ENCODE measurements around the gene SOBP. TPM values are rescaled to one million over a fixed set of nuclear protein-coding genes. Genes with fewer than 3 reads are reported as not detected.
A peak's percentile ranks its signal among the peaks of the same experiment; 100 is the strongest.

SOBP gene
- total RNA-seq, 2 donors from 2014 or later, result 1.5 to 1.9 TPM

DNA sequence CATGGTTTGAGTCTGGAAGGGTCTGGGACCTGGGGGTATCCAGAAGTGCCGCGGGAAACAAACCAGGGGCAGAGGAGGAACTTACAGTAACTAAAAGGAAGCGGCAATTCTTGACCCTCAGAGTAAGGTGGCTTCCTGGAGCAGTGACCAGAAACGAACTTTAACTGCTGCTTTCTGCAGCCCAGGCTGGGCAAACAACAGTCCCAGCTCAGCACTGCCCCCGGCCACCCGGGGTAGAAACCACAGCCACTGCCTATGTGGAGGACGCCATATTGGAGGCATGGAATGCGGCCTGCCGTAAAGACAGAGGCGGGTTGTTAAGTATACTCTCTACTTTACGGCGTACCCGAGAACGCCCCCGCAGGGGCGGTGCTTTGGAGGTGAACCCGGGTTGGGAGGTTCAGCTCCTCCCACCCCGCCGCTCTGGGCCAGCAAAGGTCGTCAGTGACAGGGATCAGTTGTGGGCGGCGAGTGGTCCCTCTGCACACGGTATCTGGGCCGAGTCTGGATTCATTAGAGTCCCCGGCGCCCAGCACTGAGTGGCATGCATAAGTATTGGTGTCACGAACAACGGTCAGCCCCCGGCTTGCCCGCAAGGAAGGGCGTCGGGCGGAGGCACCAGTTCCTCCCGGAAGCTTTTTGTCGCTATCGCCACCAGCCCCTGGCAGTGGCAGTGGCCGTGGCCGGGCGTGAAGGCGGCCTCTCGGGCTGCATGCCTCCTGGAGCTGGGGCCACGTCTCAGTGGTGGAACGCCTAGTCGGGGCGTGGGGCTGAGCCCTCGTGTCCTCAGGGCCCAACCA lies 30.4 kb upstream of the SOBP start, which contains the start of gene PDSS2:
Gene PDSS2, minus strand, starts transcription at position 282 of the 800 bp plus-strand sequence. Its CDS starts 279 bp downstream, at position 3.
- no peaks in the 10 kb centered on the region for H3K9me3 Mint-ChIP-seq
- Histone ChIP-seq H3K9ac (ENCODE audit: extremely low read depth, low read length, poor library complexity, severe bottlenecking) (peak within 1 kb of the TSS; percentile 84), H3K27me3 (ENCODE audit: control insufficient read depth, insufficient read depth, low read length, poor library complexity, severe bottlenecking) (no peaks in the 10 kb centered on the region), H3K9me3 (ENCODE audit: control insufficient read depth, low read length) (no peaks in the 10 kb centered on the region), H3K27ac (ENCODE audit: low read depth, low read length) (peak within 1 kb of the TSS; percentile 74), H3K4me1 (ENCODE audit: control insufficient read depth, insufficient read depth, low read length) (no peaks in the 10 kb centered on the region), H3K36me3 (ENCODE audit: control insufficient read depth, insufficient read depth, low read length) (no peaks in the 10 kb centered on the region), H3K4me3 (ENCODE audit: low read length) (peak within 1 kb of the TSS; percentile 99)
- H3K27ac Mint-ChIP-seq, result peak within 1 kb of the TSS; percentile 96
- TF ChIP-seq CTCF (conservative IDR thresholded peaks at IDR 0.05), result peak; percentile 82
- peak; percentile 100 for DNase-seq
- peaks cover 4% of the 10 kb centered on the region for H3K4me1 Mint-ChIP-seq
- H3K27me3 Mint-ChIP-seq (ENCODE audit: insufficient read depth), result no peaks in the 10 kb centered on the region
- H3K4me3 Mint-ChIP-seq, result peak within 1 kb of the TSS; percentile 95
- 2 to 3% methylated on average over 22 to 46 of the region's 46 CpGs for WGBS, 2 experiments (ENCODE audit: insufficient coverage in 1 of 2, insufficient read length in 1 of 2)
- H3K36me3 Mint-ChIP-seq (ENCODE audit: low read depth), result no peaks in the 10 kb centered on the region

DNA sequence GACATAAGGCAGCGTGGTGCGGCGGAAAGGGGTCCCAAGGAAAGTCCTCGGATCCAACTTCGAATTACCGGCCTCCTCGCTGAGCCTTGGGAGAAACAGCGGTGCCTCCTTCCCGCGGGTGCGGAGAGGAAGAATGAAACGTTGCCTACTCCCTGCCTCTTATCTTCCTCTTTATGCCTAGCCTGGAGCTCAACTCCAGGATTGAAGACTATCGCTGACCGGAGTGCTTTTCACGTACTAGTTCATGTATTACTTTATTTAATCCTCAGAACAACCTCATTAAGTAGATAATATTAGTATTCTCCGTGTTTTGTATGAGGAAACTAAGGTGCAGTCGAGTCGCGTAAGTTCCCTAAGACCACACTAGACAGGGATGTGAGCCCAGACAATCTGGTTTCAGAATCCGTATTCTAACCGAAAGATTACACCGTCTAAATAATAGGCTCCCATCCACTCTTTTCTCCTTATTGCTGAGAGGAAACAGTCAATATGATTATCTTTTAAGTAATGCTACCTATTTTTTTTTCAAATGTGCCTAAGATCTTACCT lies 29.8 kb upstream of the SOBP start:
- Mint-ChIP-seq H3K36me3 (ENCODE audit: low read depth) (no peaks in the 10 kb centered on the region), H3K27ac (peak overlapping the region; percentile 84), H3K4me3 (peak overlapping the region; percentile 95), H3K9me3 (no peaks in the 10 kb centered on the region), H3K4me1 (peaks cover 4% of the 10 kb centered on the region), H3K27me3 (ENCODE audit: insufficient read depth) (no peaks in the 10 kb centered on the region)
- Histone ChIP-seq H3K27me3 (ENCODE audit: control insufficient read depth, insufficient read depth, low read length, poor library complexity, severe bottlenecking) (no peaks in the 10 kb centered on the region), H3K9ac (ENCODE audit: extremely low read depth, low read length, poor library complexity, severe bottlenecking) (no peak overlapping the region), H3K4me3 (ENCODE audit: low read length) (peak overlapping the region; percentile 99), H3K27ac (ENCODE audit: low read depth, low read length) (no peak overlapping the region), H3K4me1 (ENCODE audit: control insufficient read depth, insufficient read depth, low read length) (no peaks in the 10 kb centered on the region), H3K36me3 (ENCODE audit: control insufficient read depth, insufficient read depth, low read length) (no peaks in the 10 kb centered on the region), H3K9me3 (ENCODE audit: control insufficient read depth, low read length) (no peaks in the 10 kb centered on the region)
- 27 to 46% methylated on average over 11 to 22 of the region's 22 CpGs for WGBS, 2 experiments (ENCODE audit: insufficient coverage in 1 of 2, insufficient read length in 1 of 2)
- no peak for TF ChIP-seq CTCF (conservative IDR thresholded peaks at IDR 0.05)
- DNase-seq, result no peak

DNA sequence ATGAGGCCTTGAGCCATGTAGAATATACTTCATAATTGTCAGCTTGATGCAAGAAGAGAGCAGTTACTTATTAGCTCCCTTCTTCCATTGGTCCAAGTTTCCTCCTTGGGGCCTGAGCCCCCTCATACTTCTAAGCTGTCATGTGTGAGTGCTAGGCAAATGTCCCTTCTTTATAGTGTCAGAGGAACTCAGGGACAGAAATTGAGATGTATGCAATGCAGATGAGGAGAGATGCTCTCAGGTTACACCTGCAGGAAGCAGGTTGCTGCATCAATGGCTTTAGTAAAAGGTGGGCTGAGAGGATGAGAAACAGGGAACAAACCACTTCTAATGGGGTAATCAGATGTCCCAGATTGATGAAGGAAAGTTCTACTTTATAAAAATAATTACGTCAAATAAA lies 23.9 kb upstream of the SOBP start:
- H3K9me3 Mint-ChIP-seq, result no peaks in the 10 kb centered on the region

More for the DNA sequence above, 23.9 kb upstream of the SOBP start:
- Histone ChIP-seq H3K27ac (ENCODE audit: low read depth, low read length) (no peak overlapping the region), H3K9ac (ENCODE audit: extremely low read depth, low read length, poor library complexity, severe bottlenecking) (no peak overlapping the region), H3K4me3 (ENCODE audit: low read length) (no peak overlapping the region), H3K4me1 (ENCODE audit: control insufficient read depth, insufficient read depth, low read length) (no peaks in the 10 kb centered on the region), H3K27me3 (ENCODE audit: control insufficient read depth, insufficient read depth, low read length, poor library complexity, severe bottlenecking) (no peaks in the 10 kb centered on the region), H3K9me3 (ENCODE audit: control insufficient read depth, low read length) (no peaks in the 10 kb centered on the region), H3K36me3 (ENCODE audit: control insufficient read depth, insufficient read depth, low read length) (no peaks in the 10 kb centered on the region)
- no peaks in the 10 kb centered on the region for H3K36me3 Mint-ChIP-seq (ENCODE audit: low read depth)
- H3K27ac Mint-ChIP-seq, result no peak overlapping the region
- DNase-seq, result no peak
- H3K4me1 Mint-ChIP-seq, result peaks cover 2% of the 10 kb centered on the region
- no CpG with 5 or more reads among the region's 1 CpG for WGBS, 2 experiments (ENCODE audit: insufficient coverage in 1 of 2, insufficient read length in 1 of 2)
- no peak for TF ChIP-seq CTCF (conservative IDR thresholded peaks at IDR 0.05)
- no peaks in the 10 kb centered on the region for H3K27me3 Mint-ChIP-seq (ENCODE audit: insufficient read depth)
- no peak overlapping the region for H3K4me3 Mint-ChIP-seq

All from endodermal cell (in vitro differentiated cells).